SU-DHL-6 (cell line): ENCODE data around the gene CREB1.

Experiments
- H2AFZ ChIP-seq: fragments of 200-600 bp; sonication (generic); 2 replicates; pipeline ENCODE4 v1.6.1; 2014; ENCODE audit warnings: low read depth, mild to moderate bottlenecking, moderate library complexity, mixed read lengths, antibody characterized with exemption, low read length; ENCODE audit not compliant: severe bottlenecking
- H3F3A ChIP-seq: fragments of 200-600 bp; shearing (Covaris generic); 2 replicates; pipeline ENCODE4 v1.6.0; 2016; ENCODE audit warnings: antibody characterized with exemption, mild to moderate bottlenecking; ENCODE audit not compliant: insufficient read depth
- H3K27ac ChIP-seq: fragments of 200-600 bp; sonication (generic); 2 replicates; pipeline ENCODE4 v1.5.1; 2016; ENCODE audit warnings: low read depth, mild to moderate bottlenecking, low read length, moderate library complexity, mixed read lengths
- H3K27me3 ChIP-seq: fragments of 200-600 bp; sonication (generic), shearing (Covaris generic); 2 replicates; pipeline ENCODE4 v1.6.0; 2014; ENCODE audit warnings: mild to moderate bottlenecking, low read length
- H3K36me3 ChIP-seq: fragments of 200-600 bp; sonication (generic); 2 replicates; pipeline ENCODE4 v1.6.1; 2014; ENCODE audit warnings: mild to moderate bottlenecking, low read length, mixed read lengths
- H3K4me2 ChIP-seq: fragments of 300-600, 200-600 bp; shearing (Covaris generic), sonication (generic); 2 replicates; pipeline ENCODE4 v1.6.0; 2014; ENCODE audit warnings: low read length, low read depth, mild to moderate bottlenecking; ENCODE audit not compliant: poor library complexity, severe bottlenecking
- H3K4me3 ChIP-seq: fragments of 200-600 bp; sonication (generic); 2 replicates; pipeline ENCODE4 v1.5.1; 2014; ENCODE audit warnings: antibody characterized with exemption, low read length, mild to moderate bottlenecking, mixed read lengths; ENCODE audit not compliant: insufficient read depth, poor library complexity, severe bottlenecking
- H3K79me2 ChIP-seq: fragments of 200-600 bp; sonication (generic); 2 replicates; pipeline ENCODE4 v1.6.1; 2014; ENCODE audit warnings: mild to moderate bottlenecking, low read length, moderate library complexity; ENCODE audit not compliant: insufficient read depth
- H3K9ac ChIP-seq: fragments of 200-600 bp; sonication (generic); 2 replicates; pipeline ENCODE4 v1.7.0; 2014; ENCODE audit warnings: mild to moderate bottlenecking, low read length
- H3K9me2 ChIP-seq: fragments of 200-600 bp; sonication (generic); replicated peaks from 2 replicates; pipeline ENCODE4 v1.6.1; 2014; ENCODE audit warnings: low read length; ENCODE audit not compliant: insufficient read depth
- H3K9me3 ChIP-seq: fragments of 200-600 bp; sonication (generic); 2 replicates; pipeline ENCODE4 v1.6.1; 2014; ENCODE audit warnings: low read length, mixed read lengths; ENCODE audit not compliant: insufficient read depth
- H4K20me1 ChIP-seq: fragments of 200-600 bp; sonication (generic); 2 replicates; pipeline ENCODE4 v1.6.1; 2014; ENCODE audit warnings: low read depth, mild to moderate bottlenecking, antibody characterized with exemption, low read length, moderate library complexity, mixed read lengths
- EZH2phosphoT487 ChIP-seq: fragments of 200-600 bp; sonication (generic), shearing (Covaris generic); conservative IDR thresholded peaks from 2 replicates; pipeline ENCODE4 v1.6.1; 2018; ENCODE audit warnings: mild to moderate bottlenecking, antibody characterized with exemption, low read length, moderate library complexity, mixed read lengths
- TF ChIP-seq, protein P1 (sequence below): fragments of 200-600 bp; sonication (generic); IDR thresholded peaks from one replicate; pipeline ENCODE4 v1.5.1; 2017; ENCODE audit warnings: antibody characterized with exemption, mild to moderate bottlenecking, low read length, moderate library complexity; ENCODE audit not compliant: insufficient read depth, poor library complexity, severe bottlenecking

The CREB1 gene

DNA sequence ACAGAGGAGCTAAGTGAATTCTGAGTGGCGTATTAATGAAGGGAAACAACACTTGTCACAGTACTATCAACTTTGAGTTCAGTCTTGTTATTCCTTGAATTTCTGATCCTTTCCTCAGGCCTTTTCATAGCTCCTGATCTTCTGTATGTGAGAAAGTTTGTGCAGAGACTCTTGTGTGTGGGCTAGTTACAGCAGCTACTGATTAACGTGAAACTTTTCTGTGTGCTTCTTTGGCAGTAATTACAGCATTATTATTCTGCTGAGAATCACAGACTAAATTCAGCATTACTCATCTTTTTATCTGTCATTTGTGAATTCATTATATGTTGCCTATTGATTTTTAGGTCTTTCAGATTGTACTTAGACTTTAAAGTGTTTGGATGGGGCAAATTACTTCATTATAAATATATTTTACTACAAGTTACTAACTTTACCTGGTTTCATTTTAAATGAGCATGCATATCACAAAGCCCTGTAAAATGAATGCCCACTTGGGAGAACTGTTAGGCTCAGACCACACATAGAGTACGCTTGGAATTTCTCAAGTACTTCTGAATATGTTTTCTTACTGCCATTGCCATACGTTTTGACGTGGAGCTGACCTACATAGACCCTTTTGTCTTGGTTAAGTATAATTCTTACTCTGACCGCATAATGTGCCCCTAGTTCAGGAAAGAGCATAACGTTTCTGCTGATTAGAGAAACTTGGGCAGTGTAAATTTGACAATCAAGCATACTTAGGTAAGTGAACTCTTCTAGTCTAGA, 36.2 kb downstream of the CREB1 start:
- no peak for TF ChIP-seq EZH2phosphoT487
- TF ChIP-seq, protein P1, sequence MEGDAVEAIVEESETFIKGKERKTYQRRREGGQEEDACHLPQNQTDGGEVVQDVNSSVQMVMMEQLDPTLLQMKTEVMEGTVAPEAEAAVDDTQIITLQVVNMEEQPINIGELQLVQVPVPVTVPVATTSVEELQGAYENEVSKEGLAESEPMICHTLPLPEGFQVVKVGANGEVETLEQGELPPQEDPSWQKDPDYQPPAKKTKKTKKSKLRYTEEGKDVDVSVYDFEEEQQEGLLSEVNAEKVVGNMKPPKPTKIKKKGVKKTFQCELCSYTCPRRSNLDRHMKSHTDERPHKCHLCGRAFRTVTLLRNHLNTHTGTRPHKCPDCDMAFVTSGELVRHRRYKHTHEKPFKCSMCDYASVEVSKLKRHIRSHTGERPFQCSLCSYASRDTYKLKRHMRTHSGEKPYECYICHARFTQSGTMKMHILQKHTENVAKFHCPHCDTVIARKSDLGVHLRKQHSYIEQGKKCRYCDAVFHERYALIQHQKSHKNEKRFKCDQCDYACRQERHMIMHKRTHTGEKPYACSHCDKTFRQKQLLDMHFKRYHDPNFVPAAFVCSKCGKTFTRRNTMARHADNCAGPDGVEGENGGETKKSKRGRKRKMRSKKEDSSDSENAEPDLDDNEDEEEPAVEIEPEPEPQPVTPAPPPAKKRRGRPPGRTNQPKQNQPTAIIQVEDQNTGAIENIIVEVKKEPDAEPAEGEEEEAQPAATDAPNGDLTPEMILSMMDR, result no peak
- H3K36me3 ChIP-seq, result peaks cover 58% of the 10 kb centered on the region
- no peaks in the 10 kb centered on the region for H3K27me3 ChIP-seq

DNA sequence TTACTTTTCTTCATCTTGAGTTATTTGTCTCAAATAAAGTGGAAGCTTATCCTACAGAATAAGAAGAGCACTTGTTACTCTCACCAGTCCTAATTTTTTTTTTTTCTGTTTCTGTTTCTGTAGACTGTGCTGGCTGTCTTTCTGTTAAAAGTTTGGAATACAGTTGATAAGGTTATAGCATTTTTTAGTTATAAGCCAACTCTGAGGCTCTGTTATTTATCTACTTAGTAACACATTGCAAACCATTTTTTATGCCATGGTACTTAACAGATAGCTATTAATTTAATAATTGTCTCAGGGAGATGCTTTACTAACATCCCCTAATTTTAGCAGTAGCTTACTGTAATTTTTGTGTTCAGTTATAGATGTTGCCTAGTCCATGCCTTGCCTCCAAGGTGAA, 37.9 kb downstream of the CREB1 start:
- no peak for TF ChIP-seq EZH2phosphoT487
- TF ChIP-seq, protein P1, result no peak
- Histone ChIP-seq H3F3A (peaks cover 7% of the 10 kb centered on the region; the same call in 1 of the 2 replicates), H3K9me3 (no peaks in the 10 kb centered on the region), H3K9me2 (no peaks in the 10 kb centered on the region), H2AFZ (no peak overlapping the region), H3K9ac (no peak overlapping the region), H3K4me3 (no peak overlapping the region), H3K27me3 (no peaks in the 10 kb centered on the region), H3K27ac (no peak overlapping the region), H3K36me3 (peaks cover 51% of the 10 kb centered on the region), H3K79me2 (no peaks in the 10 kb centered on the region), H3K4me2 (no peak overlapping the region), H4K20me1 (no peaks in the 10 kb centered on the region)

More for the DNA sequence above, 36.2 kb downstream of the CREB1 start:
- Histone ChIP-seq H3K9me3 (no peaks in the 10 kb centered on the region), H3K4me2 (no peak overlapping the region), H3K4me3 (no peak overlapping the region), H3K27ac (no peak overlapping the region), H3F3A (peaks cover 6% of the 10 kb centered on the region; the same call in 1 of the 2 replicates), H3K79me2 (no peaks in the 10 kb centered on the region), H2AFZ (no peak overlapping the region), H3K9me2 (no peaks in the 10 kb centered on the region), H4K20me1 (no peaks in the 10 kb centered on the region), H3K9ac (no peak overlapping the region)

DNA sequence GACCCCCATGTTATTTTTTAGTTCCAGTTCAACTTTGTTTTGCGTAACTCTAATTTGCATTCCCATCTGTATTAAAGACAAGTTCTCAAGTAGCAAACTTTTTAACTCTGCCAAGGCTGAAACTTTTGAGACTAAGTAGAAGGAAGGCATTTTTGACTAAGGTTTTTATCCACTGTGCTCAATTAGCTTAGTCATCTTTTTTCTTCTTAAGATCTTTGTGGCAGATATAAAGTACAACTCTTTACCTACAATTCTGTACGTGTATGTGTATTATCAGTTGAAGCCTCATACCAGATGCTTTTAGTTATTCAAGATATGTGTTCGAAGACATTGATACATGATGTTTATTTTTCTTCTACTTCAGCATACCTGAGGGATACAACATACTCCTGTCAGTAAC, 41.6 kb downstream of the CREB1 start:
- H3K79me2 ChIP-seq, result no peaks in the 10 kb centered on the region
- H4K20me1 ChIP-seq, result no peaks in the 10 kb centered on the region
- no peaks in the 10 kb centered on the region for H3K9me2 ChIP-seq
- H3K9ac ChIP-seq, result no peak overlapping the region
- H3K36me3 ChIP-seq, result peaks cover 69% of the 10 kb centered on the region
- peaks cover 14% of the 10 kb centered on the region; the same call in 1 of the 2 replicates for H3F3A ChIP-seq
- no peaks in the 10 kb centered on the region for H3K27me3 ChIP-seq
- H3K27ac ChIP-seq, result no peak overlapping the region
- no peak overlapping the region for H3K4me2 ChIP-seq
- H2AFZ ChIP-seq, result no peak overlapping the region
- no peak for TF ChIP-seq EZH2phosphoT487
- TF ChIP-seq, protein P1, result no peak
- H3K9me3 ChIP-seq, result no peaks in the 10 kb centered on the region
- no peak overlapping the region for H3K4me3 ChIP-seq
